ENCODE data around the gene CFDP1.

The CFDP1 gene

DNA sequence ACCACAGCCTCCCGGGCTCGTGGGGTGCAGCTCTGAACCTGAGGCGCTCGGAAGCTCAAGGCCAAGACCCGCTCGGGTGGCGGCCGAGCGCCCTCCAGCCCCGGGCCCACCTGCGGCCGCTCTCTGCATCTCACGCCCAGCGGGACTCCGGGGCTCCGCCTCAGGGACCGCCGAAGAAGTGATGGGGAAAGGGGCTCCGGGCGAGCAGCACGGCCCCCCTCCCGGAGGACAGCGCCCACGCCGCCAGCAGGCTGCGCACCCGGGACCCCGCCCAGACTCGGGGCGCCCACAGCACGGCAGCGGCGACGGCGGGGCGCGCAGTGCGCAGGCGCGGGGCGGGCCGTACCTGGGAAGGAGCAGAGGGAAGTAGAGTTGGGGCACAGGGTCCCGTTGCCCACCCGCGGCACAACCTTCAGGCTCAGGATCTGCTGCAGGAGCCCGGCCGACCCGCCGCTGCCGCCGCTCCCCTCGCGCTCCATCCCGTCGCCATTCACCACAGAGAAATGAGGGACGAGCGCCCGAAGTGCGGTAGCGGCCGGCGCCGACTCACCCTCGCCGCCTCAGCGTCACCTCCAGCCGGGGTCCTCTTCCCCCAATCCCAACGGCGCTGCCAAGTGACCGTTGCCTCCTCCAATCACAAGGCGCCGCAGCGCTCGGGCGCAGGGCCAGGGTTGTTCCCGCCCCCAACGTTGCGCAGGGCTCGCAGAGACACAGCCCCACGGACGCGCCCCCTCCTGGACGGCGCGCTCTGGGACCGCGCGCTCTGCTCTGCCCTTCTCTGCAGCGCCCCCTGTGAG, 31.0 kb upstream of the CFDP1 start, which contains the start of gene TMEM170A:
Gene TMEM170A, minus strand, starts transcription at position 568 of the 797 bp plus-strand sequence. Its CDS starts 89 bp downstream, at position 479.
- TF ChIP-seq GATA2 (IDR thresholded peaks at IDR 0.05; ENCODE audit: low read depth, low read length), result no peak; the same call in 1 of the 2 replicates
- TF ChIP-seq GATA3 (IDR thresholded peaks at IDR 0.05; ENCODE audit: low read depth, low read length), result no peak

DNA sequence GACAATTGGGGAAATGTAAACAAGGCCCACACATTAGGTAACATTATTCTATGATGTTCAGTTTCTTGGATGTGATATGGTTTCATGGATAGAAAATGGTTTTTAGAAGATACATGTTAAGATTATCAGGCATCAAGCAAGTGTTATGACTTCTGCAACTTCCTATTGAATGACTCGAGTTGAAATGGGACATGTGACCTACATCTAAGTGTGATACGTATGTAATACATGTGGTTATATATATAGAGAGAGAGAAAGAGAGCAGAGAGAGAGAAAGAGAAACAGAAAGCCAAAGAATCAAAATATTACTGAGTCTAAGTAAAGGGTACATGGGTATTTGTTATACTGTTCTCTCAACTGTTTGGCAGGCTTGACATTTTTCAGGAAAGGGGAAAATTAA, 29.5 kb upstream of the CFDP1 start:
- TF ChIP-seq GATA3 (IDR thresholded peaks at IDR 0.05; ENCODE audit: low read depth, low read length), result no peak

DNA sequence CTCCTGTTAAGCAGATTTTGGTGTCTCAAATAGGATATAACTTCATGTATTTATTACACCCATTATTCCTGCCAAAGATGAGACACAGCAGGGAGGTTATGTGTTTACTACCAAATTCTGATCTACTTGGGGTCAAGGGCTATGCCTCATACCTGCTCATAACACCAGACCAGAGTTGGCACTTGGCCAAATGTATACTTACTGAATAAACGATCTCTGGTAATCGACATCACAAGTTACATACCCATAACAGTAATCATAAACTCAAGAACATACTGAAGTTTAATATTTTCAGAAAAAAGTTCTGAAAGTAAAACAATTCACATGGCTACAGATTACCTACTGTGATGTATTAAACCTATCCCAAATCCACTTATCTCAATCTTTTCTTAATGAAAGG, 28.3 kb upstream of the CFDP1 start:
- no peak for TF ChIP-seq GATA2 (IDR thresholded peaks at IDR 0.05; ENCODE audit: low read depth, low read length)
- no peak for TF ChIP-seq GATA3 (IDR thresholded peaks at IDR 0.05; ENCODE audit: low read depth, low read length)

DNA sequence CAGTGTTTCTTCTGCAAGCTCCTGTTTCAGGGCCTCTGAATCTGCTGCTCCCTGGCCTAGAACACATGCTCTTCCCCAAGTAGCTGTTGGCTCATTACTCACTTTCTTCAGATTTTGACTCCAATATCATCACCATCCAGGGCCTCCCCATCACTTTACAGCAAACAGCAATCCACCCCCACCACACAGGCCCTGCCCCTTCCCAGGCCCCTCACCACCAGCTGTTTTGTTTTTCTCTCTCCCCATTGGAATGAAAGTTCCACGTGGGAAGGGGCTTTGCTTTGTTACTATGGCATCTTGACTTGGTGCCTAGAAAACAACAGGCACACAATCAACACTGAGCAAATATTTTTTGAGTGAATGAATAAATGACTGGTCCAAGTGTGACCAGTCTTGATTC, 27.1 kb upstream of the CFDP1 start:
- no peak for TF ChIP-seq GATA2 (IDR thresholded peaks at IDR 0.05; ENCODE audit: low read depth, low read length)
- TF ChIP-seq GATA3 (IDR thresholded peaks at IDR 0.05; ENCODE audit: low read depth, low read length), result no peak

DNA sequence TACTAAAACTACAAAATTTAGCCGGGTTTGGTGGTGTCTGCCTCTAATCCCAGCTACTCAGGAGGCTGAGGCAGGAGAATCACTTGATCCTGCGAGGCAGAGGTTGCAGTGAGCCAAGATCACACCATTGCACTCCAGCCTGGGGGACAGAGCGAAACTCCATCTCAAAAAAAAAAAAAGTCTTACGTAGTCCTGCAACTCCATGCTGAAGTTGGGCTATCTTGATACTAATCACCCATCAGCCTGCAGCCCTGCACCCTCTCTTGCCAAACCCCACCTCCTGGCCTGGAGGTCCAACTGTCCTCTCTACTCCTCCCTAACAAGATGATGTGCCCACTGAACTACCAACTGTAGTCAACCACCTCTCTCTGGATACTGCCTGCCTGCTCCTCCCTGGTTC, 26.4 kb upstream of the CFDP1 start:
- TF ChIP-seq GATA3 (IDR thresholded peaks at IDR 0.05; ENCODE audit: low read depth, low read length) (no peak), GATA2 (IDR thresholded peaks at IDR 0.05; ENCODE audit: low read depth, low read length) (no peak)

DNA sequence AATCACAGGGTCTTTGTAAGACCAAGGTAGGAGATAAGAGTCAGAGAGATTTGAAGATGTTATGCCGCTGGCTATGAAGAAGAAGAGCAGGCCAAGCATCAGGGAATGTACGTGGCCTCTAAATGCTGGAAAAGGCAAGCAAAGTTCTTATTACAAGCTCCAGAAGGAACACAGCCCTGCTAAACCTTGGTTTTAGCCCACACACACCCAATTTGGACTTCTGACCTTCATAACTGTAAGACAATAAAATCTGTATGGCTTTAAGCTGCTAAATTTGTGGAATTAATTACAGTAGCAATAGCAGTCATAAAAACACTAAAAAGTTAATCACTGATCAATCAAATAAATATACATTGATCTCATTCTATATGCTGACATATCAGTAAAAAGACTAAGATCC, 25.1 kb upstream of the CFDP1 start:
- TF ChIP-seq GATA2 (IDR thresholded peaks at IDR 0.05; ENCODE audit: low read depth, low read length), result no peak
- no peak for TF ChIP-seq GATA3 (IDR thresholded peaks at IDR 0.05; ENCODE audit: low read depth, low read length)

DNA sequence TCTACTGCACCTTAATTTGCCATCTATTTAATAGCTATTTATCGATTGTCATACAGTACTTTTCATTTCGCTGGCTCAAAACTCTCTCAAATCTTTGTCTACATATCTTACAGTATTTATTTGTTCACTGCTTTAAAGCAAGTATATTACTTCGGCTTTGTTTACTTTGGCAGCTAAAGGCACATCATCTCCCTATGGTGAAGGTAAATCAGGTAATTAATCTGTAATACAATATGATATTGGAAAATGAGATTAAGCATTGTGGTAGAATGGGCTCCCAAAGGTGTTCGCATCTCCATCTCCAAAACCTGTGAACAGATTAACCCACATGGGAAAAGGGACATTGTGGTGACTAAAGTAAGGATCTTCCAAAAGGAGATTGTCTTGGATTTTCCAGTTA, 24.7 kb upstream of the CFDP1 start:
- no peak for TF ChIP-seq GATA3 (IDR thresholded peaks at IDR 0.05; ENCODE audit: low read depth, low read length)
- TF ChIP-seq GATA2 (IDR thresholded peaks at IDR 0.05; ENCODE audit: low read depth, low read length), result no peak

DNA sequence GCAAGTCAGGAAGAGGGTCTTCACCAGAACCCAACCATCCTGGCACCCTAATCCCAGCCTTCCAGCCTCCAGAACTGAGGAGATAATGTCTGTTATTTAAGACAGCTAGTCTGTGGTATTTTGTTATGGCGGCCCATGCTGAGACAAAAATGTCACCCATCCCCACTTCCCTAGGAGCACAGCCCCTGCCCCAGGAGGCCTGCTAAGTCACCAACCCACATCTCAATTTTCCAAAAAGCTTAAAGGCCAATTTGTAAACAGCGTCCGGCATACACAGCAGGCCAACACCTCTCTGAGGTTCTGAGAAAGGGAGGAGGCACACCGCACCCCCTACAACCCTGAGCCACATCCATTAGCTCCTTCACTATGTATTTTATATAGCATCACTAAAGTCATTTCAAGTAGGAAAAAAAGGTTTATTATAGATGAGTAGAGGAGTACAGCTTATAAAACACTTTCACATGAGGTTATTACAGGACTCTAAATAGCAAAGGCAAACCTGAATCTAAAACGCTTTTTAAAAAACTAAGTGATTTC, 24.2 kb upstream of the CFDP1 start:
- no peak for TF ChIP-seq GATA3 (IDR thresholded peaks at IDR 0.05; ENCODE audit: low read depth, low read length)
- TF ChIP-seq GATA2 (IDR thresholded peaks at IDR 0.05; ENCODE audit: low read depth, low read length), result no peak

DNA sequence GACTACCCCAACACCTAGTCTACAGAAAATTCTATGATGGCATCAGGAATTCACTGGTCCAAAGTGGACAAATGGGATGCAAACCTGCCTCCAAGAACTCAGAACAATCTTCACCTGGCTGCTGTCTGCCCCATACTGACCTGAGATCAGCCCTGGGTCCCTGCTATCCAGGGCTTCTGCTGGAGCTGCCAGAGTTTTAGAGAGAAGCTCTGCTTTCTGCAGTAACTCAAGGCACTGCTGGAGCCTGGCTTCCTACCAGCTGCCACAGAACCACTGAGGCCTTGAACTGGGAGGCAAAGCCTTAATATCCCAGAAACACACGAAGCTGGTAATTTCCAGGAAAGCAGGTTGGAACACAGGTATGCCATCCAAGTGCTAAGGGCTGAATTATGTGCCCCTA, 23.7 kb upstream of the CFDP1 start:
- TF ChIP-seq GATA2 (IDR thresholded peaks at IDR 0.05; ENCODE audit: low read depth, low read length) (peak; percentile 47), GATA3 (IDR thresholded peaks at IDR 0.05; ENCODE audit: low read depth, low read length) (no peak)

DNA sequence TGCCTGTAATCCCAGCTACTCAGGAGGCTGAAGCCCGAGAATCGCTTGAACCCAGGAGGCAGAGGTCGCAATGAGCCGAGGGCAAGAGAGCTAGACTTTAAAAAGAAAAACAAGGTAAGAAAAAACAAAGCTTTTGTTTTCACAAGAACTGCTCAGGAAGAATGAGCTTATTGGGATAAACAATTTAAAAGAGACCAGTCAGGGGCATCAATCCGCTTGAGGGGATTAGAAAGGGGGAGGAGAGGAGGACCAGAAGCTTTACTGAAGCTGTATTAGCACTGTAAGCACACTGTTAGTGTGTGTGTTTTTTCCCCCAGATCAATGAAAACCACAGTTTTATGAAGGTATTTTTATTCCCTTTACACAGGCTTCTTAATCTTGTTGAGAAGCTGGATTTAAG, 22.4 kb upstream of the CFDP1 start:
- TF ChIP-seq GATA3 (IDR thresholded peaks at IDR 0.05; ENCODE audit: low read depth, low read length) (no peak), GATA2 (IDR thresholded peaks at IDR 0.05; ENCODE audit: low read depth, low read length) (no peak)

DNA sequence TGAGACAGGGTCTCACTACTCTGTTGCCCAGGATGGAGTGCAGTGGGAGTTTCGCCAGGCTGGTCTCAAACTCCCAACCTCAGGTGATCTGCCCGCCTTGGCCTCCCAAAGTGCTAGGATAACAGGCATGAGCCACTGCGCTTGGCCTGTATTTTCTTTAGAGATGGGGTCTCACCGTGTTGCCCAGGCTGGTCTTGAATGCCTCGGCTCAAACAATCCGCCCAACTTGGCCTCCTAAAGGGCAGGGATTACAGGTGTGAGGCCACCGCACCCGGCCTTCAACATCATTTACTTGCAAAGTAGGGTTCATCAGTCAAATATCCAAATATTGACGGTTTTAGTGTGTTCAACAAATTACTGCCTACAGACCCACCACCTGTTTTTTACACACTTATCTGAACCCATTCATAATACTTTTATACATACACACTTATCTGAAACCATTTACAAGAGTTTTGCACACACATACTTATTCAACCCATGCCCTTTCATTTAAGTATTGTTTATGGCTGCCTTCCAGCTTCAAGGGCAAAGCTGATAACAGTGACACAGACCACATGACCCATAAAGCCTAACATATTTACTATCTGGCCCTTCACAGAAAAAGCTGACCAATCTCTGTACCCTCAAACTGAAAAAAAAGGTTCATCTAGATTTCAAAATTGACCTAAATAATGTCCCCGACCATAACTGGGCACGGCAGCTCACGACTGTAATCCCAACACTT, 19.3 kb upstream of the CFDP1 start:
- TF ChIP-seq GATA2 (IDR thresholded peaks at IDR 0.05; ENCODE audit: low read depth, low read length), result peak; percentile 63; the same call in 1 of the 2 replicates
- no peak for TF ChIP-seq GATA3 (IDR thresholded peaks at IDR 0.05; ENCODE audit: low read depth, low read length)

DNA sequence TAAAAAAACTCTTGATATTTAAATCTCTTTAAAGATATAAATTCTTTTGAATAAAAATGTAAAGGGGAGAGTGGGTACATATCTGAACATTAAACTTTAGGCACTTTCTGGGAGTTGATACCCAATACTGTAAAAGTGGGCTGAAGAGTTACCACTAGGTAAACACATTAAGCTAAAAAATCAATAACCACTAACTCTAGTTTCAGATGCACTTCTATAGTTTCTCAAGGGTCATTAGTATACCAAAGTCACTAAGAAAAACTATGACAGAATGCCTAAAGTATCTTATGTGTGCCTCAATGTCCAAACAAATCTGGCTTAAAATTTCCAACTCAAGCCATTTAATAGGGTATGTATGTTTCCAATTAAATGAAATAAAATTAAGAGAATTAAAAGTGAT, 13.1 kb upstream of the CFDP1 start:
- no peak for TF ChIP-seq GATA2 (IDR thresholded peaks at IDR 0.05; ENCODE audit: low read depth, low read length)
- no peak for TF ChIP-seq GATA3 (IDR thresholded peaks at IDR 0.05; ENCODE audit: low read depth, low read length)

DNA sequence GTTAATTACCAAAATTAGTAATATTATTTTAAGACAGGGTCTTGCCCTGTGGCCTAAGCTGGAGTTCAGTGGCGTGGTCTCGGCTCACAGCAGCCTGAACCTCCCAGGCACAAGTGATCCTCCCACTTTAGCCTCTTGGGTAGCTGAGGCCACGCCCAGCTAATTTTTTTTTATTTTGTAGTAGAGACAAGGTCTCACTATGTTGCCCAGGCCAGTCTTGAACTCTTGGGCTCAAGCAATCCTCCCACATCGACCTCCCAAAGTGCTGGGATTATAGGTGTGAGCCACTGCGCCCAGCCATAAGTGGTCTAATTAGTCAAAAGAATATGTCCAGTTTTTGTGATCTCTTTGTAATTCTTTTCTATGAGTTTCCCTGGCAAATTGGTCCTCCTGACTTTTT, 12.0 kb upstream of the CFDP1 start:
- no peak for TF ChIP-seq GATA2 (IDR thresholded peaks at IDR 0.05; ENCODE audit: low read depth, low read length)
- TF ChIP-seq GATA3 (IDR thresholded peaks at IDR 0.05; ENCODE audit: low read depth, low read length), result no peak

DNA sequence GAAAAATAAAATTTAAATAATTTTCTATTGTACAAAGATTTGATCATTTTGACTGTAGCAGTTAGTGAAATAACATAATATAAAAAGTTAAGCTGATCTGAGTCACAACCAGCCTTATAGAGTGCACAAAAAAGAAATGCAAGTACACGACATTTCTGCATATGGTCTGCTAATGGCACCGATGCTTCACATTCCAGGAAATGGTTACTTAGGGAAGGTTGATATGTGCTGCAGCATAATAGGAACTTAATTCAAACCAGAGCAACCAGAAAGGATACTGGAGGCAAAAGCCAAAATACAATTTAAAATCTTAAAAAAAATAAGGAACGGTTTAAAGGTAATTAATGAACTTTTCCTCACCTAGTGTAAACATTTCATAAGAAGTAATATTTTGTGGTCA, 10.0 kb upstream of the CFDP1 start:
- TF ChIP-seq GATA3 (IDR thresholded peaks at IDR 0.05; ENCODE audit: low read depth, low read length) (no peak), GATA2 (IDR thresholded peaks at IDR 0.05; ENCODE audit: low read depth, low read length) (no peak)
